Measurements from ENCODE around the gene IL9R. TPM values are rescaled to one million over a fixed set of nuclear protein-coding genes. Genes with fewer than 3 reads are reported as not detected.
"Not testable (repeated sequence)": the region's sequence is repeated elsewhere in the genome, so short reads cannot be mapped to it uniquely, and the experiment has no call there.

Gene IL9R
- total and polyA plus RNA-seq, 2 experiments from 2014 or later: 0.31 to 0.39 TPM

DNA sequence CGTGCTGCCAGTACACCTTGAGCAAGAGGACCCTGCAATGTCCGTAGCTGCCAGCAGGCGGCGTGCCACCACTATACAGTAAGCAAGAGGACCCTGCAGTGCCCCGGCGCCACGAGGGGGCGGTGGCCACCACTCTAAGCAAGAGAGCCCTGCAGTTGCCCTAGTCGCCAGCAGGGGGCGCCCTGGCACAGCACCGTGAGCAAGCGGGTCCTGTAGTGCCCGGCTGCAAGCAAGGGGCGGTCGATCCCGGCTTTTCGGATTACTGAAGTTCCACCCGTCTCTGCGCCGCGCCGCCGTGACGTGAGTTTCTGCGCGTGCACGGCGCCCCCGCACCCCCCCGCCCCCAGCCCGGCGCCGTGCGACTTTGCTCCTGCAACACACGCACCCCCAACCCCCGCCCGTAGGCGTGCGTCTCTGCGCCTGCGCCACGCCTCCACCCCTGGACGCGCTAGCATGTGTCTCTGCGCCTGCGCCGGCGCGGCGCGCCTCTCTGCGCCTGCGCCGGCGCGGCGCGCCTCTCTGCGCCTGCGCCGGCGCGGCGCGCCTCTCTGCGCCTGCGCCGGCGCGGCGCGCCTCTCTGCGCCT is 31.2 kb downstream of the IL9R start:
- not testable (repeated sequence) for H3K9me2 ChIP-seq (ENCODE audit: insufficient read depth); H3K27ac Mint-ChIP-seq; ATAC-seq; H3K36me3 Mint-ChIP-seq (ENCODE audit: low read depth); H3K4me2 ChIP-seq; H3K79me2 ChIP-seq (replicated peaks; ENCODE audit: insufficient read depth); H2AFZ ChIP-seq; H3K4me3 Mint-ChIP-seq; H3K27me3 Mint-ChIP-seq (ENCODE audit: insufficient read depth, low read depth, poor library complexity); H4K20me1 ChIP-seq (replicated peaks; ENCODE audit: insufficient read depth); H3K4me1 ChIP-seq (ENCODE audit: insufficient read depth); H3K27me3 ChIP-seq (ENCODE audit: insufficient read depth); H3K27ac ChIP-seq (ENCODE audit: low read depth); H3K4me3 ChIP-seq; H3K9me3 Mint-ChIP-seq; H3K4me1 Mint-ChIP-seq; H3K36me3 ChIP-seq (ENCODE audit: insufficient read depth); DNase-seq (ENCODE audit: low spot score); H3F3A ChIP-seq (replicated peaks; ENCODE audit: low read depth)

DNA sequence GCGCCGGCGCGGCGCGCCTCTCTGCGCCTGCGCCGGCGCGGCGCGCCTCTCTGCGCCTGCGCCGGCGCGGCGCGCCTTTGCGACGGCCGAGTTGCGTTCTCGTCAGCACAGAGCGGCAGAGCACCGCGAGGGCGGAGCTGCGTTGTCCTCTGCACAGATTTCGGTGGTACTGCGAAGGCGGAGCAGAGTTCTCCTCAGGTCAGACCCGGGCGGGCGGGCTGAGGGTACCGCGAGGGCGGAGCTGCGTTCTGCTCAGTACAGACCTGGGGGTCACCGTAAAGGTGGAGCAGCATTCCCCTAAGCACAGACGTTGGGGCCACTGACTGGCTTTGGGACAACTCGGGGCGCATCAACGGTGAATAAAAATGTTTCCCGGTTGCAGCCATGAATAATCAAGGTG is 31.8 kb downstream of the IL9R start:
- not testable (repeated sequence) for H3K27me3 Mint-ChIP-seq (ENCODE audit: insufficient read depth, low read depth, poor library complexity); ATAC-seq; H3K4me3 ChIP-seq; H3K27ac ChIP-seq (ENCODE audit: low read depth); H3F3A ChIP-seq (replicated peaks; ENCODE audit: low read depth); H3K9me2 ChIP-seq (ENCODE audit: insufficient read depth); H3K4me3 Mint-ChIP-seq; H3K9me3 Mint-ChIP-seq; H3K36me3 Mint-ChIP-seq (ENCODE audit: low read depth); H2AFZ ChIP-seq; H3K4me2 ChIP-seq; H3K79me2 ChIP-seq (replicated peaks; ENCODE audit: insufficient read depth); H3K4me1 ChIP-seq (ENCODE audit: insufficient read depth); H3K27me3 ChIP-seq (ENCODE audit: insufficient read depth); DNase-seq (ENCODE audit: low spot score); H3K36me3 ChIP-seq (ENCODE audit: insufficient read depth); H3K4me1 Mint-ChIP-seq; H4K20me1 ChIP-seq (replicated peaks; ENCODE audit: insufficient read depth); H3K27ac Mint-ChIP-seq

DNA sequence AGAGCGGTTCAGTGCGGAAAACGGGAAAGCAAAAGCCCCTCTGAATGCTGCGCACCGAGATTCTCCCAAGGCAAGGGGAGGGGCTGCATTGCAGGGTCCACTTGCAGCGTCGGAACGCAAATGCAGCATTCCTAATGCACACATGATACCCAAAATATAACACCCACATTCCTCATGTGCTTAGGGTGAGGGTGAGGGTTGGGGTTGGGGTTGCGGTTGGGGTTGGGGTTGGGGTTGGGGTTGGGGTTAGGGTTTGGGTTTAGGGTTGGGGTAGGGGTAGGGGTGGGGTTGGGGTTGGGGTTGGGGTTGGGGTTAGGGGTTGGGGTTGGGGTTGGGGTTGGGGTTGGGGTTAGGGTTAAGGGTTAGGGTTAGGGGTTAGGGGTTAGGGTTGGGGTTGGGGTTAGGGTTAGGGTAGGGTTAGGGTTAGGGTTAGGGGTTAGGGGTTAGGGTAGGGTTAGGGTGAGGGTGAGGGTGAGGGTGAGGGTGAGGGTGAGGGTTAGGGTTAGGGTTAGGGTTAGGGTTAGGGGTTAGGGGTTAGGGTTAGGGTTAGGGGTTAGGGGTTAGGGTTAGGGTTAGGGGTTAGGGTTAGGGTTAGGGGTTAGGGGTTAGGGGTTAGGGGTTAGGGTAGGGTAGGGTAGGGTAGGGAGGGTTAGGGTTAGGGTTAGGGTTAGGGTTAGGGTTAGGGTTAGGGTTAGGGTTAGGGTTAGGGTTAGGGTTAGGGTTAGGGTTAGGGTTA is 32.4 kb downstream of the IL9R start:
- not testable (repeated sequence) for H3K9me3 Mint-ChIP-seq; H3K27ac ChIP-seq (ENCODE audit: low read depth); H3K27me3 ChIP-seq (ENCODE audit: insufficient read depth); H3K4me2 ChIP-seq; H3K36me3 Mint-ChIP-seq (ENCODE audit: low read depth); H3F3A ChIP-seq (replicated peaks; ENCODE audit: low read depth); H3K9me2 ChIP-seq (ENCODE audit: insufficient read depth); H3K27me3 Mint-ChIP-seq (ENCODE audit: insufficient read depth, low read depth, poor library complexity); H3K4me3 ChIP-seq; H3K79me2 ChIP-seq (replicated peaks; ENCODE audit: insufficient read depth); H4K20me1 ChIP-seq (replicated peaks; ENCODE audit: insufficient read depth); H3K27ac Mint-ChIP-seq; H3K4me3 Mint-ChIP-seq; H3K4me1 Mint-ChIP-seq; H2AFZ ChIP-seq; ATAC-seq; H3K4me1 ChIP-seq (ENCODE audit: insufficient read depth); H3K36me3 ChIP-seq (ENCODE audit: insufficient read depth)
- DNase-seq (ENCODE audit: low spot score): peak; percentile 12

DNA sequence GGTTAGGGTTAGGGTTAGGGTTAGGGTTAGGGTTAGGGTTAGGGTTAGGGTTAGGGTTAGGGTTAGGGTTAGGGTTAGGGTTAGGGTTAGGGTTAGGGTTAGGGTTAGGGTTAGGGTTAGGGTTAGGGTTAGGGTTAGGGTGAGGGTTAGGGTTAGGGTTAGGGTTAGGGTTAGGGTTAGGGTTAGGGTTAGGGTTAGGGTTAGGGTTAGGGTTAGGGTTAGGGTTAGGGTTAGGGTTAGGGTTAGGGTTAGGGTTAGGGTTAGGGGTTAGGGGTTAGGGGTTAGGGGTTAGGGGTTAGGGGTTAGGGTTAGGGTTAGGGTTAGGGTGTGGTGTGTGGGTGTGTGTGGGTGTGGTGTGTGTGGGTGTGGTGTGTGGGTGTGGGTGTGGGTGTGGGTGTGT is 33.0 kb downstream of the IL9R start:
- not testable (repeated sequence) for H3K4me1 Mint-ChIP-seq; H3K27ac ChIP-seq (ENCODE audit: low read depth); H3K4me3 Mint-ChIP-seq; H4K20me1 ChIP-seq (replicated peaks; ENCODE audit: insufficient read depth); H3K4me2 ChIP-seq; H3K27ac Mint-ChIP-seq; H3K4me3 ChIP-seq; H3F3A ChIP-seq (replicated peaks; ENCODE audit: low read depth); H3K79me2 ChIP-seq (replicated peaks; ENCODE audit: insufficient read depth); H3K36me3 ChIP-seq (ENCODE audit: insufficient read depth); H3K4me1 ChIP-seq (ENCODE audit: insufficient read depth); H3K27me3 ChIP-seq (ENCODE audit: insufficient read depth); H2AFZ ChIP-seq; H3K9me2 ChIP-seq (ENCODE audit: insufficient read depth); DNase-seq (ENCODE audit: low spot score); H3K36me3 Mint-ChIP-seq (ENCODE audit: low read depth); ATAC-seq; H3K27me3 Mint-ChIP-seq (ENCODE audit: insufficient read depth, low read depth, poor library complexity); H3K9me3 Mint-ChIP-seq

Other genes with a start within 250 kb of the IL9R start
- gene VAMP7, start 116.4 kb upstream of the IL9R start, total RNA-seq (2014; rRNA removed; shearing (Covaris generic)): 22.7 and 32.5 TPM in 2 replicates
- 11.7 and 14.0 TPM in 2 replicates for gene VAMP7, start 116.4 kb upstream of the IL9R start, polyA plus RNA-seq (2016; fragmentation: Nextera tagmentation; extraction: Ambion mirVana)

All from GM23338 (cell line).